Tibial nerve (tissue), 4 donors: ENCODE results near the gene SPTLC1. TPM values are rescaled to one million over a fixed set of nuclear protein-coding genes. Genes with fewer than 3 reads are reported as not detected.
"Not testable (repeated sequence)": the region's sequence is repeated elsewhere in the genome, so short reads cannot be mapped to it uniquely, and the experiment has no call there.

Experiments
- DNase-seq, 2 donors: peaks; one replicate each; pipeline ENCODE4 v3.0.0-alpha.2; 2019; ENCODE audit warnings: low spot score in 2 of 2
- H3K27ac ChIP-seq, 4 donors: fragments of 200-600 bp; sonication (generic) in 3 of 4; one replicate each; pipeline ENCODE4 v1.5.1; 2017 to 2019; ENCODE audit warnings: mild to moderate bottlenecking in 1 of 4
- H3K27me3 ChIP-seq, 2 donors: fragments of 200-600 bp; sonication (generic) in 1 of 2; one replicate each; pipeline versions ENCODE4 v1.5.1 to v1.6.0; 2017 to 2019
- H3K36me3 ChIP-seq, 3 donors: fragments of 200-600 bp; sonication (generic); one replicate each; pipeline ENCODE4 v1.5.1; 2018 to 2019
- H3K4me1 ChIP-seq, 4 donors: fragments of 200-600 bp; sonication (generic) in 3 of 4; one replicate each; pipeline ENCODE4 v1.5.1; 2017 to 2019
- H3K4me3 ChIP-seq, 4 donors: fragments of 200-600 bp; sonication (generic) in 3 of 4; one replicate each; pipeline ENCODE4 v1.5.1; 2017 to 2019; ENCODE audit warnings: mild to moderate bottlenecking in 1 of 4, moderate library complexity in 1 of 4
- H3K9me3 ChIP-seq, 4 donors: fragments of 200-600 bp; sonication (generic) in 3 of 4; one replicate each; pipeline ENCODE4 v1.5.1; 2017 to 2019
- EP300 ChIP-seq, 2 donors: sonication (generic); formaldehyde crosslinking; IDR thresholded peaks; one replicate each; pipeline ENCODE4 v1.6.1; 2017; ENCODE audit warnings: antibody characterized with exemption in 2 of 2, mild to moderate bottlenecking in 1 of 2
- POLR2A ChIP-seq, 2 donors: fragments of 450-650 bp; IDR thresholded peaks; one replicate each; pipeline ENCODE4 v1.6.1; 2017; ENCODE audit warnings: antibody characterized with exemption in 2 of 2, mild to moderate bottlenecking in 2 of 2, moderate library complexity in 2 of 2
- WGBS, 2 donors: methylation state at CpG; one replicate each; pipeline ENCODE4 v1.1.5; 2018; 5-methylcytosine and 5-hydroxymethylcytosine counted together
- total RNA-seq, 4 donors: library from RNA; depleted of rRNA; stranded (reverse); fragments of >200 nt; gene quantifications; one replicate each; pipeline ENCODE4 v1.1.0, GENCODE V29; 2016
- TF ChIP-seq, protein P1 (sequence below), 5 experiments: fragments of 200-600 bp in 3 of 5; fragments of 450-650 bp in 2 of 5; sonication (generic) in 3 of 5; IDR thresholded peaks; one replicate each; pipeline ENCODE4 v1.5.1; 2016 to 2019; ENCODE audit warnings: antibody characterized with exemption in 5 of 5, mild to moderate bottlenecking in 3 of 5, moderate library complexity in 2 of 5

Gene SPTLC1
- total RNA-seq, 4 donors from 2014 or later = 67.9 to 81.8 (median 76.0) TPM

DNA sequence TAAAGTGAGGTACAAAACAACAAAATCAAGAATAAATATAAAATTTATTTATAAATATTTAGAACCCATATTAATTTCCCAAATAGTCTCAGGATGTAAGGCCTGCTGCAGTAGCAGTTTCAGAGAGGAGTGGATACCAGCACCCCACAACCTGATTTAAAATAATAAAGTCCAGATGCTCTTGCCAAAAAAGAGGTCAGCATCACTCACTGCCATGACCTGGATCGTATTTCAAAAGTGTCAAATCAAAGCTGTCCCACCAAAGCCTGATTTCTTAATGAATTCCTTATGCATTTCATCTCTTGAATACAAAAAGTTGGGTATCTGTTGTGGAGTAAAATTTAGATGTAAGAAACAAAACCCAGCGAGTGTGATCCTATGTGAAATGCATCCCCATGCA lies 107.2 kb downstream of the SPTLC1 start:
- Histone ChIP-seq H3K9me3 (peaks cover 0 to 13% (median 0%) of the 10 kb centered on the region in 4 donors), H3K27ac (no peak overlapping the region), H3K4me3 (no peak overlapping the region), H3K4me1 (no peaks in the 10 kb centered on the region), H3K27me3 (no peaks in the 10 kb centered on the region), H3K36me3 (no peaks in the 10 kb centered on the region)
- no peak for DNase-seq
- 51 to 68% methylated on average over 2 of the region's 2 CpGs for WGBS, 2 donors
- TF ChIP-seq POLR2A (IDR thresholded peaks at IDR 0.05) (no peak), EP300 (IDR thresholded peaks at IDR 0.05) (no peak)
- TF ChIP-seq, protein P1, sequence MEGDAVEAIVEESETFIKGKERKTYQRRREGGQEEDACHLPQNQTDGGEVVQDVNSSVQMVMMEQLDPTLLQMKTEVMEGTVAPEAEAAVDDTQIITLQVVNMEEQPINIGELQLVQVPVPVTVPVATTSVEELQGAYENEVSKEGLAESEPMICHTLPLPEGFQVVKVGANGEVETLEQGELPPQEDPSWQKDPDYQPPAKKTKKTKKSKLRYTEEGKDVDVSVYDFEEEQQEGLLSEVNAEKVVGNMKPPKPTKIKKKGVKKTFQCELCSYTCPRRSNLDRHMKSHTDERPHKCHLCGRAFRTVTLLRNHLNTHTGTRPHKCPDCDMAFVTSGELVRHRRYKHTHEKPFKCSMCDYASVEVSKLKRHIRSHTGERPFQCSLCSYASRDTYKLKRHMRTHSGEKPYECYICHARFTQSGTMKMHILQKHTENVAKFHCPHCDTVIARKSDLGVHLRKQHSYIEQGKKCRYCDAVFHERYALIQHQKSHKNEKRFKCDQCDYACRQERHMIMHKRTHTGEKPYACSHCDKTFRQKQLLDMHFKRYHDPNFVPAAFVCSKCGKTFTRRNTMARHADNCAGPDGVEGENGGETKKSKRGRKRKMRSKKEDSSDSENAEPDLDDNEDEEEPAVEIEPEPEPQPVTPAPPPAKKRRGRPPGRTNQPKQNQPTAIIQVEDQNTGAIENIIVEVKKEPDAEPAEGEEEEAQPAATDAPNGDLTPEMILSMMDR (IDR thresholded peaks at IDR 0.05) = no peak

DNA sequence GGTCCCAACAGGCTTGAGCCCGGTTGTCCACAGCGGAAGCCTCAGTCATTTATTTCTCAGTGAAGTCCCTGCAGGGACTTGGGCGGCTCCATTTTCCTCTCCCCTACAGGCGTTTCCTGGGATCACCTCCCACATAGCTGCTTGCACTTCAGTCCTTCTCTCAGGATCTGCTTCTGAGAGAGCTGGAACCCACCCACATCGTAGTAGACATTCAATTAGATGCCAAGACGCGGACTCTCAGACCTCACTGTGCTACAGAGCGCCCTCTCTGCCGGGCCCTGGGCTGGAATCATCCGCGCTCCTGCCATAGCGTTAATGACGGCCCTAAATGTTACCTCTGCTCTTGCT lies 111.2 kb downstream of the SPTLC1 start:
- no peak for DNase-seq
- H3K4me3 ChIP-seq = no peak overlapping the region
- TF ChIP-seq, protein P1 (IDR thresholded peaks at IDR 0.05) = no peak
- TF ChIP-seq POLR2A (IDR thresholded peaks at IDR 0.05) (no peak), EP300 (IDR thresholded peaks at IDR 0.05) (no peak)
- no peak overlapping the region for H3K27ac ChIP-seq
- H3K36me3 ChIP-seq = no peaks in the 10 kb centered on the region
- peaks cover 0 to 13% (median 0%) of the 10 kb centered on the region in 4 donors for H3K9me3 ChIP-seq
- WGBS, 2 donors = 79 to 87% methylated on average over 13 of the region's 13 CpGs
- no peaks in the 10 kb centered on the region for H3K27me3 ChIP-seq
- H3K4me1 ChIP-seq = no peaks in the 10 kb centered on the region

DNA sequence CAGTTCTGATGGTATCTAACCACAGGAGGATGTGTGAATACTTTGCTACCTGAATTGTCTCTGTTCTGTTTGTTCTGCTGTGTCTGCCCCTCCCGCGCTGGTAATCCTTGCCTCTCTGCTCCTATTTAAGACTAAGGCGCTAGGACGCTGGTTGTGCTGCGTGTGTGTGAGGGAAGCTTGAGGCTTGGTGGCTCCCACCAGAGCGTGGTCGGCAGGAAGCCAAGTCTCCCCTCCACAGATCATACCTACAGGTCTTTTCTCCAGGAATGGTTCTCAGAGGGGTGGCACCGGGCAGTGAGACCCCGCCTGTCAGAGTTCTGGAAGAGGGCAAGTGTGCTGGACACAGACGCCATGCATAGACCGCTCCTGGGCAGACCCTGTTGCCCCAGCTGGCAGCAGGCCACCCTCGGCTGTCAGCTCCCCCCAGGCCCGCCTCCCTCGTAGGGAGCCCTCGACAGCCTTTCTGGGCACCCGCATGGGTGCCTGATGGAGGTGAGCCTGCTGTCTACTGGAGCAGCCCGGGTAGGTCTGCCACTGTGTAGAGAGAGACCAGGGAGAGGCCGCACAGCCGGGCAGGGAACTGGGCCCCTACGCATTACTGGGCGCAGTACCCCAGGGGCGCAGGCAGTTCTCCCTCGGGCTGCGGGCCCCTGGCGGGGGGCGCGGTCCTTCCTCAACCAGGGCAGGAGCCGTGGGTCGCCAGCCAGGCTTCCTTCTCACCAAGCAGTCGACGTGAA lies 111.7 kb downstream of the SPTLC1 start:
- Histone ChIP-seq H3K36me3 (no peaks in the 10 kb centered on the region), H3K4me3 (no peak overlapping the region), H3K9me3 (peaks cover 0 to 13% (median 0%) of the 10 kb centered on the region in 4 donors), H3K27ac (no peak overlapping the region), H3K4me1 (no peaks in the 10 kb centered on the region), H3K27me3 (no peaks in the 10 kb centered on the region)
- no peak for DNase-seq
- TF ChIP-seq EP300 (IDR thresholded peaks at IDR 0.05) (no peak), POLR2A (IDR thresholded peaks at IDR 0.05) (no peak)
- TF ChIP-seq, protein P1 (IDR thresholded peaks at IDR 0.05) = no peak
- WGBS, 2 donors = 90 to 92% methylated on average over 28 of the region's 31 CpGs

DNA sequence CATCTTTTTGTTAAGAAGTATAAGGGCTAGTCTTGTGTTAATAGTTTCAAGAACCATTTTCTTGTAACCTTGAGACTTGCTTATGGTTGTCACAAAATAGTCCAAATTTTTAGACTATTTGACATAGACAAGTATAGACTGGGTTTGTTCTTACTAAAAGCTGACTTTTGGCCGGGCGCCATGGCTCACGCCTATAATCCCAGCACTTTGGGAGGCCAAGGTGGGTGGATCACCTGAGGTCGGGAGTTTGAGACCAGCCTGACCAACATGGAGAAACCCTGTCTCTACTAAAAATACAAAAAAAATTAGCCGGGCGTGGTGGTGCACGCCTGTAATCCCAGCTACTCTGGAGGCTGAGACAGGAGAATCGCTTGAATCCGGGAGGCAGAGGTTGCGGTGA lies 113.3 kb downstream of the SPTLC1 start:
- DNase-seq, H3K4me1 ChIP-seq: not testable (repeated sequence)
- 91 to 92% methylated on average over 10 of the region's 10 CpGs for WGBS, 2 donors

DNA sequence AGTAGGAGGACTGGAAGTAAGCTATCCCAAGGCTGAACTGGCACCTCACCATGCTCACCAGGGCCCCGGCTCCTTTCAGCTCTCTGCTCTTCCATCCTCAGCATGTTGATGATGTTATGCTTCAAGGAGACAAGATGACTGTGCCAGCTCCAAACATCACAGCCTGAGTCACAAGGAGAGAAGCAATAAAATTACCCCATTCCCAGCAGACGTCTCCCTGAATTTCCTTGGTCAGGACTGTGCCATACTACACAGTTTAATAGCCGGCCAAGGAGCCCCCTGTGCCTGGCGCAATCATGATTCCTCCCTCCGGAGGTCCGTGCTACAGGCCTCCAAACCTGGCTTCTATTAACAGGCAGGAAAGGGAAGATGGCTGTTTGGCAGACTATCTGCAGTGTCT lies 114.0 kb downstream of the SPTLC1 start:
- H3K4me1 ChIP-seq = no peaks in the 10 kb centered on the region
- no peaks in the 10 kb centered on the region for H3K27me3 ChIP-seq
- H3K4me3 ChIP-seq = no peak overlapping the region
- H3K9me3 ChIP-seq = peaks cover 0 to 13% (median 0%) of the 10 kb centered on the region in 4 donors
- no peak overlapping the region for H3K27ac ChIP-seq
- WGBS, 2 donors = 59 to 64% methylated on average over 6 of the region's 6 CpGs
- no peaks in the 10 kb centered on the region for H3K36me3 ChIP-seq
- no peak for DNase-seq
- TF ChIP-seq POLR2A (IDR thresholded peaks at IDR 0.05) (no peak), EP300 (IDR thresholded peaks at IDR 0.05) (no peak)
- TF ChIP-seq, protein P1 (IDR thresholded peaks at IDR 0.05) = no peak

More for the DNA sequence above, 113.3 kb downstream of the SPTLC1 start:
- H3K27ac ChIP-seq, H3K27me3 ChIP-seq, H3K36me3 ChIP-seq, H3K4me3 ChIP-seq: not testable (repeated sequence)
- peaks cover 0 to 13% (median 0%) of the 10 kb centered on the region in 4 donors for H3K9me3 ChIP-seq
